DND-41 (cell line): Measurements from ENCODE around the gene ATP8A2.

Experiments
- EZH2 ChIP-seq: IDR thresholded peaks from 3 replicates; pipeline ENCODE4 v1.6.1; 2012; ENCODE audit warnings: borderline replicate concordance, low read depth, mild to moderate bottlenecking, moderate library complexity, low read length, inconsistent platforms; ENCODE audit not compliant: severe bottlenecking
- TF ChIP-seq, protein P1 (sequence below): IDR thresholded peaks from 2 replicates; pipeline ENCODE4 v1.5.1; 2012; ENCODE audit warnings: borderline replicate concordance, low read length, moderate library complexity, mild to moderate bottlenecking; ENCODE audit not compliant: poor library complexity, severe bottlenecking; ENCODE audit errors: extremely low read depth

DNA sequence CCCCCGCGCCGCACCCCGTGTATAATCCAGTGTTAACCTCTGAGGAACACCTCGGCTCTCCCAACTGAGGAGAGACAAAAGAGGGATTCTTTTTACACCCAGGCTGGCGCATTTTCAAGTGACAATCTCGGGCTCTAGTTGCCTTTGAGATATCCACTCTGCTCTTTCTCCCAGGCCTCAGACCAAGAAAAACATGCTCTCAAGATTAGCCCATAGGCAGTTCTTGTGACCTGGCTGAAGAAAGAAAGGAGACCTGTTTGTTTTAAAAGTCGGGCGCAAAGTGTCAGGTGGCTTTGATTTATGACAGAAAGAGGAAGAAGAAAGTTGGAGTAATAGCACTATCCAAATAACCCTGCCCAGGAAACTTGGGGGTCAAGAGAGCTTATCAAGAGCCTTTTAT, 652.8 kb downstream of the ATP8A2 start:
- TF ChIP-seq, protein P1, sequence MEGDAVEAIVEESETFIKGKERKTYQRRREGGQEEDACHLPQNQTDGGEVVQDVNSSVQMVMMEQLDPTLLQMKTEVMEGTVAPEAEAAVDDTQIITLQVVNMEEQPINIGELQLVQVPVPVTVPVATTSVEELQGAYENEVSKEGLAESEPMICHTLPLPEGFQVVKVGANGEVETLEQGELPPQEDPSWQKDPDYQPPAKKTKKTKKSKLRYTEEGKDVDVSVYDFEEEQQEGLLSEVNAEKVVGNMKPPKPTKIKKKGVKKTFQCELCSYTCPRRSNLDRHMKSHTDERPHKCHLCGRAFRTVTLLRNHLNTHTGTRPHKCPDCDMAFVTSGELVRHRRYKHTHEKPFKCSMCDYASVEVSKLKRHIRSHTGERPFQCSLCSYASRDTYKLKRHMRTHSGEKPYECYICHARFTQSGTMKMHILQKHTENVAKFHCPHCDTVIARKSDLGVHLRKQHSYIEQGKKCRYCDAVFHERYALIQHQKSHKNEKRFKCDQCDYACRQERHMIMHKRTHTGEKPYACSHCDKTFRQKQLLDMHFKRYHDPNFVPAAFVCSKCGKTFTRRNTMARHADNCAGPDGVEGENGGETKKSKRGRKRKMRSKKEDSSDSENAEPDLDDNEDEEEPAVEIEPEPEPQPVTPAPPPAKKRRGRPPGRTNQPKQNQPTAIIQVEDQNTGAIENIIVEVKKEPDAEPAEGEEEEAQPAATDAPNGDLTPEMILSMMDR: no peak
- TF ChIP-seq EZH2: no peak
